GM12878 (cell line): ENCODE results near the gene TGFB2. TPM values are rescaled to one million over a fixed set of nuclear protein-coding genes. Genes with fewer than 3 reads are reported as not detected.

Experiments
- ATAC-seq: fragments of 200-7000 bp; cut with Tn5 transposase; 3 replicates; pipeline ENCODE4 v1.9.1; 2020; ENCODE audit warnings: mild to moderate bottlenecking, moderate library complexity
- BruUV-seq: library from RNA; stranded (reverse); fragments of 400-500 nt; replicated peaks from 2 replicates; lab custom pipeline; 2021; lab: Mats Ljungman, UMichigan
- CTCF ChIA-PET: fragments of 300-600 bp; sonication (Branson Sonifier 250); formaldehyde crosslinking; extraction: SDS; loops from one replicate; lab custom pipeline; 2021; ENCODE audit warnings: inconsistent platforms; lab: Yijun Ruan, JAX
- POLR2A ChIA-PET: fragments of 350-600 bp; formaldehyde crosslinking; extraction: SDS; loops from one replicate; lab custom pipeline; 2021; ENCODE audit warnings: inconsistent platforms; lab: Charles Lee
- RAD21 ChIA-PET: fragments of 300-600 bp; sonication (Branson Sonifier 250); formaldehyde crosslinking; loops from one replicate; lab custom pipeline; 2023; ENCODE audit warnings: antibody characterized with exemption; ENCODE audit not compliant: unreplicated experiment; lab: Charles Lee
- SMC1A ChIA-PET: fragments of 300-600 bp; sonication (Branson Sonifier 250); formaldehyde crosslinking; loops from one replicate; lab custom pipeline; 2023; ENCODE audit not compliant: unreplicated experiment, uncharacterized antibody; lab: Charles Lee
- DNase-seq: peaks from one replicate; pipeline ENCODE4 v3.0.0-alpha.2; 2011; ENCODE audit warnings: low read depth, low spot score
- FAIRE-seq: peaks from 3 replicates; lab custom pipeline; 2011; peaks lifted over from hg19 to GRCh38; lab: Jason Lieb, UNC
- H2AFZ ChIP-seq: 2 replicates; pipeline ENCODE4 v1.6.0; 2011; ENCODE audit warnings: low read depth, low read length, control low read depth; ENCODE audit not compliant: control insufficient read depth
- H3K27ac ChIP-seq: 2 replicates; pipeline ENCODE4 v1.5.1; 2011; ENCODE audit warnings: control low read depth; ENCODE audit not compliant: control insufficient read depth, insufficient read depth
- H3K27me3 ChIP-seq, 2 experiments: replicated peaks in 1 of 2; 2 replicates each; pipeline versions ENCODE4 v1.6.0 to v1.6.1; 2011; ENCODE audit warnings: low read length in 1 of 2; ENCODE audit not compliant: control insufficient read depth in 2 of 2, insufficient read depth in 2 of 2
- H3K36me3 ChIP-seq, 2 experiments: 2 replicates each; pipeline ENCODE4 v1.5.1; 2011; ENCODE audit warnings: low read length in 1 of 2; ENCODE audit not compliant: control insufficient read depth in 2 of 2, insufficient read depth in 2 of 2
- H3K4me1 ChIP-seq: 2 replicates; pipeline ENCODE4 v1.6.1; 2011; ENCODE audit warnings: mild to moderate bottlenecking, low read length, moderate library complexity, mixed read lengths; ENCODE audit not compliant: control insufficient read depth, insufficient read depth
- H3K4me2 ChIP-seq: 2 replicates; pipeline ENCODE4 v1.6.0; 2011; ENCODE audit warnings: control low read depth; ENCODE audit not compliant: control insufficient read depth, insufficient read depth
- H3K4me3 ChIP-seq: fragments of 200-600 bp; sonication (generic); 2 replicates; pipeline ENCODE4 v1.5.1; 2016
- H3K79me2 ChIP-seq: 2 replicates; pipeline ENCODE4 v1.6.0; 2011; ENCODE audit warnings: low read length; ENCODE audit not compliant: control insufficient read depth, insufficient read depth
- H3K9ac ChIP-seq: 2 replicates; pipeline ENCODE4 v1.8.0; 2011; ENCODE audit warnings: low read length, control low read depth, mixed read lengths; ENCODE audit not compliant: control insufficient read depth, insufficient read depth
- H3K9me3 ChIP-seq: replicated peaks from 3 replicates; pipeline ENCODE4 v1.5.1; 2011; ENCODE audit warnings: mild to moderate bottlenecking, low read length; ENCODE audit not compliant: control insufficient read depth, insufficient read depth
- H4K20me1 ChIP-seq: 2 replicates; pipeline ENCODE4 v1.6.0; 2011; ENCODE audit not compliant: control insufficient read depth, insufficient read depth
- ASH2L ChIP-seq: fragments of 300-600, 200-600 bp; sonication (generic); IDR thresholded peaks from 2 replicates; pipeline ENCODE4 v1.6.1; 2017; ENCODE audit warnings: low read depth, mild to moderate bottlenecking, borderline replicate concordance
- BRCA1 ChIP-seq: IDR thresholded peaks from 2 replicates; pipeline ENCODE4 v1.6.1; 2011; ENCODE audit warnings: low read depth, low read length, improper control_type of control experiment
- DPF2 ChIP-seq: fragments of 450-650 bp; IDR thresholded peaks from 2 replicates; pipeline ENCODE4 v1.6.1; 2017; ENCODE audit warnings: mild to moderate bottlenecking
- JUNB ChIP-seq: IDR thresholded peaks from 2 replicates; pipeline ENCODE4 v1.6.1; 2016; ENCODE audit warnings: antibody characterized with exemption, mild to moderate bottlenecking
- MTA2 ChIP-seq: fragments of 450-650 bp; IDR thresholded peaks from 2 replicates; pipeline ENCODE4 v1.6.1; 2016; ENCODE audit warnings: low read depth, mild to moderate bottlenecking, moderate library complexity
- POLR2AphosphoS2 ChIP-seq: IDR thresholded peaks from 2 replicates; pipeline ENCODE4 v1.6.1; 2011; ENCODE audit warnings: low read depth, mild to moderate bottlenecking, low read length, improper control_type of control experiment, moderate library complexity
- RCOR1 ChIP-seq: conservative IDR thresholded peaks from 2 replicates; pipeline ENCODE4 v1.6.1; 2012; ENCODE audit warnings: low read depth, low read length, improper control_type of control experiment
- SREBF1 ChIP-seq: IDR thresholded peaks from 2 replicates; pipeline ENCODE4 v1.6.1; 2012; ENCODE audit warnings: mild to moderate bottlenecking, low read length
- TCF12 ChIP-seq: IDR thresholded peaks from 2 replicates; pipeline ENCODE4 v1.6.1; 2011; ENCODE audit warnings: low read depth, mild to moderate bottlenecking, low read length
- ZBED1 ChIP-seq: IDR thresholded peaks from 2 replicates; pipeline ENCODE4 v1.6.1; 2016; ENCODE audit warnings: borderline replicate concordance
- ZNF217 ChIP-seq: fragments of 450-650 bp; IDR thresholded peaks from 2 replicates; pipeline ENCODE4 v1.6.1; 2017; ENCODE audit warnings: antibody characterized with exemption, mild to moderate bottlenecking
- WGBS: methylation state at CpG from one replicate; pipeline ENCODE4 v1.1.6; 2016; ENCODE audit warnings: low lambda C conversion rate; ENCODE audit not compliant: insufficient replicate concordance, insufficient coverage; ENCODE audit errors: missing lambda C conversion rate; 5-methylcytosine and 5-hydroxymethylcytosine counted together
- in situ Hi-C: fragments of 300-500 bp; cut with MboI; formaldehyde crosslinking; loops from 9 replicates; pipeline ENCODE4 v1.14.3; 2018; ENCODE audit warnings: mixed read lengths
- intact Hi-C: fragments of 100-400 bp; cut with micrococcal nuclease; formaldehyde crosslinking; loops from one replicate; pipeline ENCODE4 v1.14.2; 2022; ENCODE audit not compliant: unreplicated experiment
- polyA plus RNA-seq, 11 experiments: library from polyadenylated mRNA; depleted of rRNA in 4 of 11; unstranded in 6 of 11; stranded (reverse) in 5 of 11; fragments of >200 nt; fragmentation: Nextera tagmentation in 4 of 11; fragmentation: Illumina TruSeq in 1 of 11; extraction: Ambion mirVana in 4 of 11; extraction: Trizol in 1 of 11; gene quantifications; 1 replicate in 1 of 11; 2 replicates in 10 of 11; pipeline versions ENCODE4 v1.2.1 to v1.2.3, GENCODE V29; 2011 to 2016; ENCODE audit warnings: inconsistent platforms in 2 of 11, missing spikeins in 2 of 11, low read depth in 1 of 11
- total RNA-seq, 4 experiments: library from RNA; depleted of rRNA in 3 of 4; stranded (reverse); fragments of >200 nt in 3 of 4; fragmentation: Illumina TruSeq in 1 of 4; extraction: Trizol in 1 of 4; gene quantifications; 2 replicates each; pipeline versions ENCODE4 v1.2.1 to v1.2.3, GENCODE V29; 2013 to 2021
- TF ChIP-seq, protein P1 (sequence below): fragments of 450-650 bp; IDR thresholded peaks from 2 replicates; pipeline ENCODE4 v1.6.1; 2016; ENCODE audit warnings: mild to moderate bottlenecking
- TF ChIP-seq, protein P2 (sequence below), 3 experiments: IDR thresholded peaks in 2 of 3; conservative IDR thresholded peaks in 1 of 3; 2 replicates each; pipeline ENCODE4 v1.5.1; 2011; ENCODE audit warnings: low read depth in 3 of 3, low read length in 3 of 3, mild to moderate bottlenecking in 3 of 3, control low read depth in 2 of 3, moderate library complexity in 2 of 3, inconsistent platforms in 1 of 3, mixed read lengths in 1 of 3; ENCODE audit not compliant: control insufficient read depth in 2 of 3, insufficient read depth in 1 of 3; ENCODE audit errors: extremely low read depth in 1 of 3
- TF ChIP-seq, protein P3 (sequence below): fragments of 450-650 bp; IDR thresholded peaks from 2 replicates; pipeline ENCODE4 v1.6.1; 2018; ENCODE audit warnings: borderline replicate concordance, mild to moderate bottlenecking; ENCODE audit not compliant: partially characterized antibody
- TF ChIP-seq, protein P4 (sequence below): fragments of 450-650 bp; IDR thresholded peaks from 2 replicates; pipeline ENCODE4 v1.6.1; 2016; ENCODE audit warnings: mild to moderate bottlenecking

The TGFB2 gene
- total and polyA plus RNA-seq, 10 of the 15 experiments (the other 5 are each of a cell fraction or from before 2014, with no cell fraction given), result 0.03 to 0.11 (median 0.04) TPM; not detected in 6

DNA sequence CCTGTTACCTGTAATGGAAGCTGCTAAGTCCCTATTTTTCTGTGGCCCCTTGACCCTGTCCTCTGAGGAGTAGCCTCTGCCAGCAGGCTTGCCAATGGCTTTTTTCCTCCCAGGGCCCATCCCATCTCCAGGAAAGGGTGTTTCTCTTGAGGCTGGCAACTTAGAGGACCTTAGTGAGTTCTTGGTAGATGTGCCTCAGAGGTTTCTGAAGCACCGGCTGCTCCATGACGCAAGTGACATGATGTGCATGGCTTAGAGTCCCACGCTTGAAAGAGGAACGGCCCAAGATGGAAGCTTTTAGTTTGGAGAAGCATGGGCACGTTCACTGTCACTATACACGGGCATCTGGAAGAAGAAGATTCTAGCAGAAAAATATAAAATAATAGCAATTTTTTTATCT is 63.0 kb downstream of the TGFB2 start (continued):
- TF ChIP-seq, protein P1, sequence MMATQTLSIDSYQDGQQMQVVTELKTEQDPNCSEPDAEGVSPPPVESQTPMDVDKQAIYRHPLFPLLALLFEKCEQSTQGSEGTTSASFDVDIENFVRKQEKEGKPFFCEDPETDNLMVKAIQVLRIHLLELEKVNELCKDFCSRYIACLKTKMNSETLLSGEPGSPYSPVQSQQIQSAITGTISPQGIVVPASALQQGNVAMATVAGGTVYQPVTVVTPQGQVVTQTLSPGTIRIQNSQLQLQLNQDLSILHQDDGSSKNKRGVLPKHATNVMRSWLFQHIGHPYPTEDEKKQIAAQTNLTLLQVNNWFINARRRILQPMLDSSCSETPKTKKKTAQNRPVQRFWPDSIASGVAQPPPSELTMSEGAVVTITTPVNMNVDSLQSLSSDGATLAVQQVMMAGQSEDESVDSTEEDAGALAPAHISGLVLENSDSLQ, result no peak
- no peak for TF ChIP-seq RCOR1
- no peak for TF ChIP-seq ZBED1

DNA sequence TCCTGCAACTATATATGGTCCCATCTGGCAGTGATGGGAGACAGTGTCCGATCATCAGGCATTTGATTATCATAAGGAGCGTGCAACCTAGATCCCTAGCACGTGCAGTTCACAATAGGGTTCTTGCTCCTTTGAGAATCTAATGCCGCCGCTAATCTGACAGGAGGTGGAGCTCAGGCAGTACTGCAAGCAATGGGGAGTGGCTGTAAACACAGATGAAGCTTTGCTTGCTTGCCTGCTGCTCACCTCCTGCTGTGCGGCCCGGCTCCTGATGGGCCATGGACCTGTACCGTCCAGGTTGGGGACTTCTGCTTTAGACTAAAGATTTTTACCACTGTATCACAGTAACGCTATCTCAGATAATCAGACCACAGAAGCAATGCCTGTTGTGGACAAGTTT is 63.8 kb downstream of the TGFB2 start:
- in situ Hi-C loops, result no loop called here
- TF ChIP-seq JUNB (no peak), POLR2AphosphoS2 (no peak), SREBF1 (no peak), ZNF217 (no peak), MTA2 (no peak), DPF2 (no peak), BRCA1 (no peak), ASH2L (no peak), TCF12 (no peak)
- TF ChIP-seq, protein P2, sequence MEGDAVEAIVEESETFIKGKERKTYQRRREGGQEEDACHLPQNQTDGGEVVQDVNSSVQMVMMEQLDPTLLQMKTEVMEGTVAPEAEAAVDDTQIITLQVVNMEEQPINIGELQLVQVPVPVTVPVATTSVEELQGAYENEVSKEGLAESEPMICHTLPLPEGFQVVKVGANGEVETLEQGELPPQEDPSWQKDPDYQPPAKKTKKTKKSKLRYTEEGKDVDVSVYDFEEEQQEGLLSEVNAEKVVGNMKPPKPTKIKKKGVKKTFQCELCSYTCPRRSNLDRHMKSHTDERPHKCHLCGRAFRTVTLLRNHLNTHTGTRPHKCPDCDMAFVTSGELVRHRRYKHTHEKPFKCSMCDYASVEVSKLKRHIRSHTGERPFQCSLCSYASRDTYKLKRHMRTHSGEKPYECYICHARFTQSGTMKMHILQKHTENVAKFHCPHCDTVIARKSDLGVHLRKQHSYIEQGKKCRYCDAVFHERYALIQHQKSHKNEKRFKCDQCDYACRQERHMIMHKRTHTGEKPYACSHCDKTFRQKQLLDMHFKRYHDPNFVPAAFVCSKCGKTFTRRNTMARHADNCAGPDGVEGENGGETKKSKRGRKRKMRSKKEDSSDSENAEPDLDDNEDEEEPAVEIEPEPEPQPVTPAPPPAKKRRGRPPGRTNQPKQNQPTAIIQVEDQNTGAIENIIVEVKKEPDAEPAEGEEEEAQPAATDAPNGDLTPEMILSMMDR (IDR thresholded peaks at IDR 0.05 in 2 of 3, conservative IDR thresholded peaks at IDR 0.05 in 1 of 3; ENCODE audit: control insufficient read depth in 2 of 3, extremely low read depth in 1 of 3, insufficient read depth in 1 of 3, low read depth in 3 of 3, low read length in 3 of 3), result no peak
- TF ChIP-seq, protein P3, sequence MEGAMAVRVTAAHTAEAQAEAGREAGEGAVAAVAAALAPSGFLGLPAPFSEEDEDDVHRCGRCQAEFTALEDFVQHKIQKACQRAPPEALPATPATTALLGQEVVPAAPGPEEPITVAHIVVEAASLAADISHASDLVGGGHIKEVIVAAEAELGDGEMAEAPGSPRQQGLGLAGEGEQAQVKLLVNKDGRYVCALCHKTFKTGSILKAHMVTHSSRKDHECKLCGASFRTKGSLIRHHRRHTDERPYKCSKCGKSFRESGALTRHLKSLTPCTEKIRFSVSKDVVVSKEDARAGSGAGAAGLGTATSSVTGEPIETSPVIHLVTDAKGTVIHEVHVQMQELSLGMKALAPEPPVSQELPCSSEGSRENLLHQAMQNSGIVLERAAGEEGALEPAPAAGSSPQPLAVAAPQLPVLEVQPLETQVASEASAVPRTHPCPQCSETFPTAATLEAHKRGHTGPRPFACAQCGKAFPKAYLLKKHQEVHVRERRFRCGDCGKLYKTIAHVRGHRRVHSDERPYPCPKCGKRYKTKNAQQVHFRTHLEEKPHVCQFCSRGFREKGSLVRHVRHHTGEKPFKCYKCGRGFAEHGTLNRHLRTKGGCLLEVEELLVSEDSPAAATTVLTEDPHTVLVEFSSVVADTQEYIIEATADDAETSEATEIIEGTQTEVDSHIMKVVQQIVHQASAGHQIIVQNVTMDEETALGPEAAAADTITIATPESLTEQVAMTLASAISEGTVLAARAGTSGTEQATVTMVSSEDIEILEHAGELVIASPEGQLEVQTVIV, result no peak
- TF ChIP-seq, protein P4, sequence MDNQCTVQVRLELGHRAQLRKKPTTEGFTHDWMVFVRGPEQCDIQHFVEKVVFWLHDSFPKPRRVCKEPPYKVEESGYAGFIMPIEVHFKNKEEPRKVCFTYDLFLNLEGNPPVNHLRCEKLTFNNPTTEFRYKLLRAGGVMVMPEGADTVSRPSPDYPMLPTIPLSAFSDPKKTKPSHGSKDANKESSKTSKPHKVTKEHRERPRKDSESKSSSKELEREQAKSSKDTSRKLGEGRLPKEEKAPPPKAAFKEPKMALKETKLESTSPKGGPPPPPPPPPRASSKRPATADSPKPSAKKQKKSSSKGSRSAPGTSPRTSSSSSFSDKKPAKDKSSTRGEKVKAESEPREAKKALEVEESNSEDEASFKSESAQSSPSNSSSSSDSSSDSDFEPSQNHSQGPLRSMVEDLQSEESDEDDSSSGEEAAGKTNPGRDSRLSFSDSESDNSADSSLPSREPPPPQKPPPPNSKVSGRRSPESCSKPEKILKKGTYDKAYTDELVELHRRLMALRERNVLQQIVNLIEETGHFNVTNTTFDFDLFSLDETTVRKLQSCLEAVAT, result no peak

More for the DNA sequence above, 63.8 kb downstream of the TGFB2 start:
- no peaks in the 10 kb centered on the region for H3K36me3 ChIP-seq
- no peaks in the 10 kb centered on the region for H3K27me3 ChIP-seq
- H3K4me2 ChIP-seq, result no peak overlapping the region
- H3K79me2 ChIP-seq, result no peaks in the 10 kb centered on the region
- H3K27ac ChIP-seq, result no peak overlapping the region
- WGBS, result 70% methylated on average over 9 of the region's 9 CpGs
- no peak overlapping the region for H3K9ac ChIP-seq
- ChIA-PET CTCF (no interaction called here), SMC1A (no interaction called here), RAD21 (no interaction called here), POLR2A (no interaction called here)
- ATAC-seq (no peak), DNase-seq (no peak), FAIRE-seq (no peak)
- intact Hi-C loops, result no loop called here
- no peak overlapping the region for H3K4me3 ChIP-seq
- no peaks in the 10 kb centered on the region for H4K20me1 ChIP-seq
- H2AFZ ChIP-seq, result no peak overlapping the region
- no peaks in the 10 kb centered on the region for H3K4me1 ChIP-seq
- H3K9me3 ChIP-seq, result no peaks in the 10 kb centered on the region
- BruUV-seq, result no TSS peak
